ENCODE measurements around the gene CSNK2A2. TPM values are rescaled to one million over a fixed set of nuclear protein-coding genes. Genes with fewer than 3 reads are reported as not detected.

The CSNK2A2 gene
- total and polyA plus RNA-seq, 2 of the 8 experiments (the other 6 are each of a cell fraction or from before 2014, with no cell fraction given): 37.9 to 128 TPM

- TF ChIP-seq HDAC6 (IDR thresholded peaks at IDR 0.05; ENCODE audit: low read depth, low read length) (no peak), PHF8 (conservative IDR thresholded peaks at IDR 0.05; ENCODE audit: low read depth, low read length) (no peak), EGR1 (IDR thresholded peaks at IDR 0.05; ENCODE audit: borderline replicate concordance, low read depth, low read length) (no peak), SUZ12 (IDR thresholded peaks at IDR 0.05; ENCODE audit: low read length) (no peak), SAP30 (IDR thresholded peaks at IDR 0.05; ENCODE audit: insufficient read depth, insufficient replicate concordance, low read length) (no peak), CBX5 (IDR thresholded peaks at IDR 0.05; ENCODE audit: low read depth, low read length) (no peak), TEAD4 (IDR thresholded peaks at IDR 0.05; ENCODE audit: low read depth, low read length) (no peak)
Observed at GRCh38 chr16:58234831-58235595, 37.1 kb upstream of the CSNK2A2 start (continued).

Measured in H1 (cell line).